ENCODE measurements around the gene NPSR1. TPM values are rescaled to one million over a fixed set of nuclear protein-coding genes. Genes with fewer than 3 reads are reported as not detected.

NPSR1 gene
- total RNA-seq, 1 experiment from 2014 or later, result not detected

GRCh38 chr7:34673066-34673465 lies 15.0 kb downstream of the NPSR1 start:
- Mint-ChIP-seq H3K27ac (no peak overlapping the region), H3K4me1 (peaks cover 6% of the 10 kb centered on the region in 2 experiments; a peak in 3 of 4 replicates), H3K4me3 (no peak overlapping the region), H3K9me3 (no peaks in the 10 kb centered on the region), H3K27me3 (ENCODE audit: low read depth) (no peaks in the 10 kb centered on the region), H3K36me3 (ENCODE audit: insufficient read depth in 1 of 3, low read depth in 3 of 3) (no peaks in the 10 kb centered on the region)
- Histone ChIP-seq H3K27ac (ENCODE audit: insufficient read length, low read depth, low read length) (no peak overlapping the region), H2AFZ (ENCODE audit: low read length) (no peak overlapping the region), H2BK120ac (ENCODE audit: low read depth, low read length, poor library complexity, severe bottlenecking) (no peak overlapping the region), H3K23ac (ENCODE audit: insufficient read length, low read depth, low read length) (no peak overlapping the region), H3T11ph (ENCODE audit: low read length) (no peak overlapping the region), H2BK12ac (ENCODE audit: insufficient read length, low read depth, low read length) (no peak overlapping the region), H3K4me1 (ENCODE audit: insufficient read depth, low read length) (no peaks in the 10 kb centered on the region), H3K4ac (ENCODE audit: low read depth, low read length) (no peak overlapping the region), H2BK5ac (ENCODE audit: insufficient read length, low read length) (no peak overlapping the region), H2BK20ac (ENCODE audit: low read depth, low read length, poor library complexity, severe bottlenecking) (no peak overlapping the region), H3K4me2 (ENCODE audit: insufficient read depth, insufficient read length, low read length) (no peak overlapping the region), H3K79me2 (ENCODE audit: insufficient read depth, low read length) (no peaks in the 10 kb centered on the region), H4K8ac (replicated peaks; ENCODE audit: insufficient read length, low read depth, low read length) (no peak overlapping the region), H3K9ac (ENCODE audit: extremely low read depth, insufficient read length, low read length) (no peak overlapping the region), H3K9me3 (ENCODE audit: control insufficient read depth, low read depth, low read length) (no peaks in the 10 kb centered on the region), H3K14ac (ENCODE audit: insufficient read depth, low read length) (no peak overlapping the region), H2BK15ac (ENCODE audit: low read depth, low read length) (no peak overlapping the region), H3K79me1 (ENCODE audit: insufficient read depth, low read depth, low read length, poor library complexity, severe bottlenecking) (no peaks in the 10 kb centered on the region), H3K23me2 (ENCODE audit: insufficient read length, low read depth, low read length, poor library complexity, severe bottlenecking) (no peaks in the 10 kb centered on the region), H4K20me1 (ENCODE audit: control insufficient read depth, insufficient read depth, insufficient read length) (no peaks in the 10 kb centered on the region), H2AK5ac (ENCODE audit: insufficient read length, low read length) (no peak overlapping the region), H3K18ac (ENCODE audit: insufficient read length, low read depth, low read length) (no peak overlapping the region), H3K56ac (ENCODE audit: insufficient read length, low read depth, low read length) (no peak overlapping the region), H3K27me3 (ENCODE audit: insufficient read depth, low read length) (no peaks in the 10 kb centered on the region), H4K5ac (ENCODE audit: insufficient read length, low read depth, low read length) (no peak overlapping the region), H4K91ac (ENCODE audit: insufficient read length, low read depth, low read length) (no peak overlapping the region)
- no peak for DNase-seq
- TF ChIP-seq, protein P1, sequence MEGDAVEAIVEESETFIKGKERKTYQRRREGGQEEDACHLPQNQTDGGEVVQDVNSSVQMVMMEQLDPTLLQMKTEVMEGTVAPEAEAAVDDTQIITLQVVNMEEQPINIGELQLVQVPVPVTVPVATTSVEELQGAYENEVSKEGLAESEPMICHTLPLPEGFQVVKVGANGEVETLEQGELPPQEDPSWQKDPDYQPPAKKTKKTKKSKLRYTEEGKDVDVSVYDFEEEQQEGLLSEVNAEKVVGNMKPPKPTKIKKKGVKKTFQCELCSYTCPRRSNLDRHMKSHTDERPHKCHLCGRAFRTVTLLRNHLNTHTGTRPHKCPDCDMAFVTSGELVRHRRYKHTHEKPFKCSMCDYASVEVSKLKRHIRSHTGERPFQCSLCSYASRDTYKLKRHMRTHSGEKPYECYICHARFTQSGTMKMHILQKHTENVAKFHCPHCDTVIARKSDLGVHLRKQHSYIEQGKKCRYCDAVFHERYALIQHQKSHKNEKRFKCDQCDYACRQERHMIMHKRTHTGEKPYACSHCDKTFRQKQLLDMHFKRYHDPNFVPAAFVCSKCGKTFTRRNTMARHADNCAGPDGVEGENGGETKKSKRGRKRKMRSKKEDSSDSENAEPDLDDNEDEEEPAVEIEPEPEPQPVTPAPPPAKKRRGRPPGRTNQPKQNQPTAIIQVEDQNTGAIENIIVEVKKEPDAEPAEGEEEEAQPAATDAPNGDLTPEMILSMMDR (conservative IDR thresholded peaks at IDR 0.05), result no peak
- no CpG with 5 or more reads among the region's 3 CpGs for WGBS (ENCODE audit: extremely low coverage, insufficient read length, low lambda C conversion rate)
